Hepatocyte (in vitro differentiated cells): Measurements from ENCODE around the gene BEND6.
"Not testable (repeated sequence)": the region's sequence is repeated elsewhere in the genome, so short reads cannot be mapped to it uniquely, and the experiment has no call there.

ENCODE experiments used
- CTCF ChIP-seq: fragments of 200-600 bp; sonication (generic); IDR thresholded peaks from 2 replicates; pipeline ENCODE4 v1.5.1; 2016; ENCODE audit warnings: antibody characterized with exemption, mild to moderate bottlenecking; ENCODE audit not compliant: poor library complexity
- EZH2 ChIP-seq: fragments of 200-600 bp; sonication (generic); IDR thresholded peaks from 2 replicates; pipeline ENCODE4 v1.6.1; 2016; ENCODE audit warnings: antibody characterized with exemption, mild to moderate bottlenecking, borderline replicate concordance
- EZH2phosphoT487 ChIP-seq: fragments of 200-600 bp; sonication (generic); IDR thresholded peaks from one replicate; pipeline ENCODE4 v1.6.1; 2018; ENCODE audit warnings: antibody characterized with exemption, mild to moderate bottlenecking, low read depth, moderate library complexity; ENCODE audit not compliant: unreplicated experiment, severe bottlenecking

DNA sequence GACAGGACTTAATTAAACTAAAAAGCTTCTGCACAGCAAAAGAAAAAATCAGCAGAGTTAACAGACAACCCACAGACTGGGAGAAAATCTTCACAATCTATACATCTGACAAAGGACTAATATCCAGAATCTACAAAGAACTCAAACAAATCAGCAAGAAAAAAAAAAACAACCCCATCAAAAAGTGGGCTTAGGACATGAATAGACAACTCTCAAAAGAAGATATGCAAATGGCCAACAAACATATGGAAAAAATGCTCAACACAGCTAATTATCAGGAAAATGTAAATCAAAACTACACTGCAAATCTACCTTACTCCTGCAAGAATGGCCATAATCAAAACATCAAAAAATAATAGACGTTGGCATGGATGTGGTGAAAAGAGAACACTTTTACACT, 89.2 kb downstream of the BEND6 start:
- not testable (repeated sequence) for TF ChIP-seq CTCF, EZH2phosphoT487, EZH2
